NOMO-1 (cell line): ENCODE data around the gene NTMT1.
"Not testable (repeated sequence)": the region's sequence is repeated elsewhere in the genome, so short reads cannot be mapped to it uniquely, and the experiment has no call there.

Experiments used
- DNase-seq, 2 experiments: peaks; one replicate each; lab custom pipeline; 2025; ENCODE audit not compliant: unreplicated experiment in 2 of 2; lab: John Stamatoyannopoulos, UW

The NTMT1 gene

GRCh38 chr9:129649726-129650679 lies 24.0 kb downstream of the NTMT1 start:
- no peak for DNase-seq

GRCh38 chr9:129650680-129651235 lies 24.8 kb downstream of the NTMT1 start:
- no peak for DNase-seq

- DNase-seq, result no peak
Observed at GRCh38 chr9:129653823-129654553, 28.0 kb downstream of the NTMT1 start.

DNA sequence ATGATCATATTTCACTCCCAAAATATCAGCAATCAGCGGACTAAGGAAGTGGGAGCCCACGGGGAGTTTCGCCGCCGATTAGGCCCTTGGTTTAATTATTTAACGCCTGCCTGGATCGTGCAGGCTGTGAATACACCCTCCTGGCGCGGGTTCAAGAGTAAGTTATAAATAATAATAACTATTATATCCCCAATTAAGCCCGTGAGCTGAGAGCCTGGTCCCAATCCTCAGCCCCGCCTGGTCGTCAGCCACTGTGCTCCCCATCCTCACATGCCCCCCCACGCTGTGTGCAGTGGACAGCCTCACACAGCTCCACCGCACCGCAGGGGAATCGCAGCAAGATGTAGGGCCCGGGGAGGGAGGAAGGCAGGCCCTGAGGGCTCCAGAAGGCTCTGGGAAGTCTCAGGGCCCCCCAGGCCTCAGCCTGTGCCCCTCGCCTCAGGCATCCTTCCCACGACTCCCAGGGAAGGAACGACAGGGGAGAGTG lies 28.6 kb downstream of the NTMT1 start:
- DNase-seq, result no peak

- DNase-seq, result no peak
Observed at GRCh38 chr9:129655154-129655553, 29.2 kb downstream of the NTMT1 start.

GRCh38 chr9:129655696-129656095 lies 29.7 kb downstream of the NTMT1 start:
- no peak for DNase-seq

GRCh38 chr9:129656795-129657390 lies 30.9 kb downstream of the NTMT1 start:
- DNase-seq, result no peak

- DNase-seq, result no peak
Observed at GRCh38 chr9:129661029-129661428, 35.1 kb downstream of the NTMT1 start.

DNA sequence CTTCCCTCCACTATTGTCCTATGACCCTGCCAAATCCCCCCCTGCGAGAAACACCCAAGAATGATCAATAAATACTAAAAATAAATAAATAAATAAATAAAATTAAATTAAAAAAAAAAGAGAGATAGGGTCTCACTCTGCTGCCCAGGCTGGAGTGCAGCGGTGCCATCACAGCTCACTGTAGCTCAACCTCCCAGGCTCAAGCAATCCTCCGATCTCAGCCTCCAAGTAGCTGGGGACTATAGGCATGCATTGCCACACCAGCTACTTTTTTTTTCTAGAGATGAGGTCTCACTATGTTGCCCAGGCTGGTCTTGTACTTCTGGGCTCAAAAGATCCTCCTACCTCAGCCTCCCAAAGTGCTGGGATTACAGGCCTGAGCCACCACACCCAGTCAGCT lies 36.3 kb downstream of the NTMT1 start:
- not testable (repeated sequence) for DNase-seq

- no peak for DNase-seq
Observed at GRCh38 chr9:129664746-129665388, 38.9 kb downstream of the NTMT1 start.

- no peak for DNase-seq
Observed at GRCh38 chr9:129665389-129665775, 39.4 kb downstream of the NTMT1 start, which contains the start of gene PRRX2. Gene PRRX2, plus strand, starts transcription at chr9:129665647. Its CDS starts 221 bp downstream, at chr9:129665868.

GRCh38 chr9:129665814-129666520 lies 40.0 kb downstream of the NTMT1 start:
- no peak for DNase-seq

DNA sequence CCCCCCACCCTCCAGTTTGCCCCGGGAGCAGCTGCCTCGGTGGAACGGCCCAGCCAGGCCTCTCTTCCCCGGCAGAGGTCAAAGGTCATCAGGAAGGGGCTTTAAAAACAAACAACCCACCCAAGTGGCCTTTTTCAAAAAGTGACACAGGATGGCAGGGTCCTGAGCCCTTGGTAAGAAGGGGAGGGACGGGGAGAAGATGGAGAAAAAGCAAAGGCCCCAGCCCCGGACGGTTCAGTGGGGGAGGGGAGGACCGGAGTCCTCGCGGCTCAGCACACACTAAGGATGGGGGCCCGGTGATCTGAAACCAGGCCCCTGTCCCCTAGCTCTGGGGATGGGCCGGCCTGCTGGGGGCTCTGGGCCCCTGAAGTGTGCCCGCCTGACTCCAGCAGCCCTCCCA lies 40.6 kb downstream of the NTMT1 start:
- DNase-seq, result no peak

GRCh38 chr9:129667378-129667777 lies 41.4 kb downstream of the NTMT1 start:
- DNase-seq, result no peak

DNA sequence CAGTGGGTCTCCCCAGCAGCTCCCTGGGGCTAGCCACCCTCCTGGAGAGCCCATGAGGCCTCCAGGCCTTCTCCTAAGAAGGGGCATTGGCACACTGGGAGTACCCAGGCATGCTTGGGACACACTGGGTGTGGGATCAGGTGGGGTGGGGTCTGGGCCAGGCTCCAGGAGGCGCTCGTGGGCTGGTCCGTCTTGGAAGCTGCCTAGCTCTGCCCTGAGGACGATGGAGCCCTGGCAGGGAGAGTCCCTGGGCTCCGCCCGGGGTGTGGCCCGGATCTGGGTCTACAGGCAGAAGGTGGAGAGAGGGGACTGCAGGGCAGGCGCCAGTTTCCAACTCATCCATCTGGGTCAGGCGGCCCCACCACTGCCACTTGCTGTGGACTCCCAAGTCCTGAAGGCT lies 41.9 kb downstream of the NTMT1 start:
- DNase-seq, result no peak

DNA sequence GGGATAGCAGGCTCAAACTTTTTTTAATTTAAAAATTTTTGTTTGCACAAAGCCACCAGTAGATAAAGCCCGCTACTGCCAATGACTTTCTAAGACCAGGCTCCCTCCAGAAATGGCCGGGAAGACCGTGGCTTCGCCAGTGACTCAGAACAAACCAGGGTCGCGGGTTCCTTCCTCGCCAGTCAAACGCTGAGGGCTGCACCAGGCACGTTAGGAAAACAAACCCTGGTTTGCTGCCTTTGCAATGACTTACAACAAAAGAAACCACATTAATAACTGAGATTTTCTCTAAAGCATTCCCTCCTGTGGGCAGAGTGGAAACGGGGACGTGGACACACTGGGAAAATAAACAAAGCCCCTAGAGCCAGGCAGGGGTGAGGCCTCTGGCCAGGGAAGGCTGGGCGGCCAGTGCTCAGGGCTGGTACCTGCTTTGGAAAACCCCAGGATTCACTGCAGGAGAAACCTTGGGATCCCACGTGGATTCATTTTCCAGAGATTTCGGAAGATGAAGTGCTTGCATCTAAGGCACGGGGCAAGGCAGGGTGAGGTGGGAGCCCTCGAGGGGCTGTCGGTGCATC lies 43.3 kb downstream of the NTMT1 start:
- no peak for DNase-seq

- no peak for DNase-seq
Observed at GRCh38 chr9:129669946-129670345, 44.0 kb downstream of the NTMT1 start.

- no peak for DNase-seq
Observed at GRCh38 chr9:129671065-129671464, 45.1 kb downstream of the NTMT1 start.

DNA sequence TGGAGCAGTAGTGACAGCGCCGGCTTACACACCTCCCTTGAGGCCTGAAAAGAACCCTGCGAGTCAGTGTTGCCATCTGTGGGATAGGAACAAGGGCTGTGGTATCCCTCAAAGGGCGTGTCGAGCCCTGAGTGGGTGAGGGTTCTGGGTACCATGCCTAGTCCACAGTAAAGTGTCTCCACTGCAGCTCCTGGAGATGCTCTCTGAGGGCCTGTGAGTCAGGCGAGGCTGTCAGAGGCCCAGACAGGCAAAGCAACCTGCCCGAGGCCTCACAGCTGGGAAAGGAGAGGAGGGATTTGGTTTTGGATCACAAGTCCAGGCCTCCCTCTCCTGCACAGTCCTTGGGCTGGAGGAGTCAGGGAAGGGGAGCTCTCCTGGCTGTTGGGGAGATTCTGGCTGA lies 45.6 kb downstream of the NTMT1 start:
- DNase-seq, result no peak
